GM18517 (cell line): ENCODE data around the gene CPSF4.
"Not testable (repeated sequence)": the region's sequence is repeated elsewhere in the genome, so short reads cannot be mapped to it uniquely, and the experiment has no call there.

Source experiments
- ATAC-seq: cut with Tn5 transposase; IDR thresholded peaks from one replicate; pipeline ENCODE4 v1.9.1; 2021; ENCODE audit warnings: mild to moderate bottlenecking, moderate library complexity; ENCODE audit not compliant: unreplicated experiment

CPSF4 gene

DNA sequence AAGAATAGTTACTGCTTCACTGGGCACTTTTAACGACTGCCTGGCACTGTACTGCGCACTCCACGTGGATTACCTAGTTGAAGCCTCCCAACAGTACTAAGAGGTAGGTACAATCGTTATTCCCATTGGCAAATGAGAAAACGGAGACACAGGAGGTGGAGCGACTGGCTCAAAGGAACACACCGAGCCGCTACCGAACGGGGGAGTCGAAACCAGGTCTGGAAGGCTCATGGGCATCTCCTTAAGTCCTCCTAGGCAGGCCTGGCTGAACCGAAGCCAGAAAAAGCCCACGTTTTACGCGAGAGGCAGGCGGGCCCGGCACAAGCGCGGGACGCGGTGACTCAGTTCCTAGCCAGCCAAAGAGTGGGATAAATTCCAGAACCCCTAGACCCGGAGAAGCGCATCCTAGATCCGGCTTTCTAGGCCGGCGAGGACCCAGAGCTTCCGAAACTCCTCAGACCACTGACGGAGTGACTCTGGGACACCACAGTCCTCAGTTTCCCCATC lies 30.8 kb upstream of the CPSF4 start:
- peak; percentile 6 for ATAC-seq

DNA sequence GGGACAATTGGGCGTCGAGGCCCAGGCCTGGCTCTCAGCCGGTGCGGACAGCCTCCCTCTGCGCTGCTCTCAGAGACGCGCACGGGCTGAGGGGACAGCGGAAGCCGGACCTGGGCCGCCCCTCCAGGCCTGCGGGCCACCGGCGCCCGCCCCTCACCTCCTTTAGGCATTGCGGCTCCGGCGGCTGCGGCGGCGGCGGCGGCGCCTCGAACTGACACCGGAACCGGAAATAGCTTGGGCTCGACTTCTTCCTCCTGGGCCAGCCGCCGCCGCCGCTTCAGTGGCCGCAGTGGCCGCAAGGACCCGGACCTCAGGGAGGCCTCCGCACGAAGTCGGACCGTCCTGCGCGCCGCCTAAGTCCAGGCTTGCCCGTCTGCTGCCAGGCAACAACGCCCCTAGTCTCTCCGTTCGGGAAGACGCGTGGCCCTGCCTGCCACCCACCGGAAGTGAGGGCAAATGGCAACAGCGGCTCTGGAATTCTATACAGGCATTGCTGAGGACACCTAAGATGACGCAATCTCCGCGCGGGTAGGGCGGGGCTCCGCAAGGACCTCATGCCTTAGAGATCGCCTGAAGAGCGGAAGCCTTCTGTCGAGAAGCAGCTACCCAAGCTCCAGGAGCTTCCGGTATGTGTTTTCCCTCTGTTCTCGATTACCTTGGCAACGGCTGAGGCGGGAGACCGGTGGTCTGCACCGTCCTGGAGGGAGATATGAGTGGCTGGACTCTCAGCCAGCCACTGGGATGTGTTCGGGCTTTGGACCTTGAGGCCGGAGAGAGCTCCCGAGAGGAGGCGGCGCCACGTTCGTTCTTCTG lies 30.2 kb upstream of the CPSF4 start, which contains the start of the genes BUD31 and PDAP1:
Gene BUD31 (plus strand): TSS at position 591 of the 813 bp plus-strand sequence. CDS start 2,124 bp downstream, outside the sequence.
Gene PDAP1 (minus strand): TSS at position 219 of the 813 bp plus-strand sequence. CDS start 49 bp downstream, at position 170.
- ATAC-seq: peak; percentile 80

DNA sequence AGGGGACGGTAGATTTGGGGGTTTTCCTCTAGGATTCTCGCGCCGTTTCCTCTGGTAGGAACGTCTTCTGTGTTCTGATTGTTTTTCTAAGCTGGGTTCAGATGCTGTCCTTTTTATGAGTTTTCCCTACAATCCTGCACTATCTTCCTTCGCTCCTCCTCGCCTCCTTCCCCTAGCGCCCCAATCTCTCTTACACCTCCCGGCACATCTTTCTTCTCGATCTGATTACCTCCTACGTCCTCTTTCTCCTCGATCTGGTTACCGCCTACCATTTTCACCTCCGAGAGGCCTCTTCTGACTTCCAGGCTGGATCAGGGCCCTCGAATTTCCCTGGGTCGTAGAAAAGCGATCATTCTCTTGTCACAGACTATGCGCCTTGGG lies 29.6 kb upstream of the CPSF4 start:
- ATAC-seq: no peak

- no peak for ATAC-seq
Measured at GRCh38 chr7:99409806-99410205, 28.9 kb upstream of the CPSF4 start.

DNA sequence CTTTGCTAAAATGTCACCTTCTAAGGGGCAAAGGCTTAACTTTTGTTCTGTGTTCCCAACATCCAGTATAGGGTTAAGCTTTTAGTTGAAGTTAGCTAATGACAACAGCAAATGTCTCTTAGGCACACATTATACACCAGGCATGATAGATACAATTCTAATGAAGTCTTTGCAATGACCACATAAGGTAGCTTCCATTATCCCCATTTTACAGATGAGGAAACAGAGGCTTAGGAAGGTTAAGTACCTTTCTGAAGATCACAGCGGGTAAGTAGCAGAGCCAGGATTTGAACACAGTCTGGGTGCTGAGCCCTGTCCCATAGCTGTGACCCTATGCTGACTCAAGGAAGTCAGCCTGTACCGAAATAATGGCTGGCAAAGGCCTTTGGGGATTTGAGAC lies 28.1 kb upstream of the CPSF4 start:
- ATAC-seq: no peak

DNA sequence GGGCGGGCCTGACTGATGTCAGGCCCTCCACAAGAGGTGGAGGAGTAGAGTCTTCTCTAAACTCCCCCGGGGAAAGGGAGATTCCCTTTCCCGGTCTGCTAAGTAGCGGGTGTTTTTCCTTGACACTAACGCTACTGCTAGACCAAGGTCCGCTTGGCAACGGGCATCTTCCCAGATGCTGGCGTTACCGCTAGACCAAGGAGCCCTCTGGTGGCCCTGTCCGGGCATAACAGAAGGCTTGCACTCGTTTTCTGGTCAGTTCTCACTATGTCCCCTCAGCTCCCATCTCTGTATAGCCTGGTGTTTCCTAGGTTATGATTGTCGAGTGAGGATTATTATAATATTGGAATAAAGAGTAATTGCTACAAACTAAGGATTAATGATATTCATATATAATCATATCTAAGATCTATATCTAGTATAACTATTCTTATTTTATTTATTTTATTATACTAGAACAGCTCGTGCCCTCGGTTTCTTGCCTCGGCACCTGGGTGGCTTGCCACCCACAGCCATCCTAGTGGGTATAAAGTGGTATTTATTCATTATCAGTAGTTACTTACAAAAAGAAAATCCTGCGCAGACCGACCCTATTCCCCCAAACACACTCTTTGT lies 23.1 kb upstream of the CPSF4 start:
- not testable (repeated sequence) for ATAC-seq

DNA sequence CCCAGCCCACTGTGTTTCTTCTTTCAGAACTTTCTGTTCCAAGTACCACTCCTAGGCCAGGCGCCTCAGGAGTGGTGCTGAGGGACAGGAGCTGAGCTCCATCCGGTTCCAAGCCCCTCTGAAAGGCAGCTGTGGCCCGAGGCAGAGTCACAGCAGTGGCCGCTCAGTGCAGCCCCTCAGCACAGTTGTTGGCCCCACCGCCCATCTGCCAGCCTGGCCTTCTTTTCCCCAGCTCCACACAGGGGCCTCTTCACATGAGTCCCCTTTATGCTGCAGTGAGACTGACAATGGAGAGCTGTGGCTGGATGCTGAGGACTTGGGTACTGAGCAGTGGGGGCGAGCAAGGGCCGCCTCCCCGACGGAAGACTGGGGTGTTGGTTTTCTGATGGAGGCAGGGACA lies 20.5 kb upstream of the CPSF4 start:
- ATAC-seq: no peak

DNA sequence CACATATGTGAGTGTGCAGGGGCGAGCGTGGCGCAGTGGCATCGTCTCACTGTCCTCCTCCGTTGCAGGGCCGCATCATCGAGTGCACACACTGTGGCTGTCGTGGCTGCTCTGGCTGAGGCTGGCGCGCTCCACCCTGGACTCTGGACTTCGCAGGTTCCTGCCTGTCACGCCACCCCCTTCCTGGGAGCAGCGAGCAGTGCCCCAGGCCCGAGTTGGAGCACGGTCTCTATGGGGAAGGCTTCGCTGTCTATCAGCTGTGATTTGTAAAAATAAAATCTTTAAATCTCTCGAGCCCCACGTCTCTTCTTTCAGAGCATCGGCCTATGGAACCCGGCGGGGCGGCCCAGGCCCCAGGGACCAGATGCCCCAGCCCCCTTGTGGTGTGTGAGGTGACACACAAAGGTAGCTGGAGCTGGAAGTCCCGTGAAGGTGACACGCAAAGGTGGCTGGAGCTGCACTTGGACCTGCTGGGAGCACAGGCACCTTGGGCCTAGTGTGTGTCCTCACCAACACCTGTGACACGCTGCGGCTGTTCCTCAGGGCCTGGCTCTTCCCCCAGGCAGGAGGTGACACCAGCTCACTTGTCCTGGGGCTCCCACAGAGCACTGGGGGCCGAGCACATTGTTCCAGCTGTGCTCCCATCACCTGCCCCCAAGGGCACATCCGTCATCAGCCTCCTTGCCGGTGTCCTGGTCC lies 19.3 kb upstream of the CPSF4 start:
- ATAC-seq: no peak

DNA sequence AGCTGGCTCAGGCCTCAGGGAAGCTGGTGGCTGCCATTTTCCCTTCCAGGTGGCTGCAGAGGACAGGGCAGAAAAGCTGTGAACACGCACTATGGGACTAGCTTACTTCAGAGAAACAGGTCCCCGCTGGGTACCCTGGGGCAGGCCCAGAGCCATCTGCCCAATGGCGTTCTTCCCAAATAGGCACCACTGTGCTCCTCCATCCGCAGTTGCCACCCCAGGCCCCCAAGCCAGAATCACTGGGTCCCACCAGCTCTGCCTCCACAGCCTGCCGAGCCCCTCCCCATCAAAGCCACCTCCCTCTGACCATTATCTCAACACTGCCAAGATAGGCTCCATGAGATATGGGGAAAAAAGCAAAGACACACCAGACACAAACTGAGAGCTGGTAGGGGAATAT lies 18.5 kb upstream of the CPSF4 start:
- no peak for ATAC-seq

GRCh38 chr7:99420986-99421385 lies 17.8 kb upstream of the CPSF4 start:
- no peak for ATAC-seq

DNA sequence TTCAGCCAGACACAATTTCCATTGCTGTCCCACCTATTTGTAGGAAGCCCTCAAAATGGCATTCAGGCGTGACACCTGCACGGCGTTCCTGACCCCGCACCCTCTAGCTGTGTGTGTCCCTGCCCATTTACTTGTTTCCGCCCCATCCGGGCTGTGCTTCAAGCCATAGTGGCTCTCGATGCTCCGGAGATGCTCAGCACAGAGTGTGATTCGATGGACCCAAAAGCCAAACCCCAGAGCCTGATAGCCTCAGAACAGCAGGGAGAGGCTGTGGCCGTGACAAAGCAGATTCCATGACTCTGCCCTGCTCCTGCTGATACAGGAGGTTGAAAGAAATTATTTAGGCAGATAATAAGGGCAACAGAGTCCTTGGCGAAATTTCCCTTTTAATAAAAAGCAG lies 16.6 kb upstream of the CPSF4 start:
- ATAC-seq: no peak

GRCh38 chr7:99422625-99423024 lies 16.1 kb upstream of the CPSF4 start:
- ATAC-seq: no peak

- no peak for ATAC-seq
Measured at GRCh38 chr7:99424932-99425730, 13.6 kb upstream of the CPSF4 start.

DNA sequence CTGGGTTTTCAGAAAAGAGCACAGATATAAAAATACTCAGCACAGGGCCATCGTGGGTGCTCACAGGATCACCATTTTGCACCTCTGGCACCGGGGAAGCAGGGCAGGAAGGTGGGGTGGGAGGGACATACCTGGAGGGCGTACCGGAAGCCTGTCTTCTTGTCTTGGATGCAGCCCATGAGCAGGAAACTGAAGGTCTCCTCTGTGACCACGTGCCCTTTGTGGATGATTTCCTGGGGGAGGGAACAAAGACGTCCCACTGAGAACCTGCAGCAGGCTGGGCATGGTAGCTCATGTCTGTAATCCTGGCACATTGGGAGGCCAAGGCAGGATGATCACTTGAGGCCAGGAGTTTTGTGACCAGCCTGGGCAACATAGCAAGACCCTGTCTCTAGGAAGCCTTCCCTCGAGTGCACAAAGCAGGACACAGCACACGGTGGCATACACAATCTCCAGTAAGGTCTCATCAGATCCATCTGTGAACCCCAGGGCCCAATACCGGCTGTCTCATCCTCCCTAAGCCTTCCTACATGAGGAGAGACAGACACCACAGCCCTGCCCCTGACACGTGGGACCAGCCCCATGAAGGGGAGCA lies 9.7 kb upstream of the CPSF4 start:
- no peak for ATAC-seq

GRCh38 chr7:99429756-99430155 lies 9.0 kb upstream of the CPSF4 start:
- ATAC-seq: no peak

DNA sequence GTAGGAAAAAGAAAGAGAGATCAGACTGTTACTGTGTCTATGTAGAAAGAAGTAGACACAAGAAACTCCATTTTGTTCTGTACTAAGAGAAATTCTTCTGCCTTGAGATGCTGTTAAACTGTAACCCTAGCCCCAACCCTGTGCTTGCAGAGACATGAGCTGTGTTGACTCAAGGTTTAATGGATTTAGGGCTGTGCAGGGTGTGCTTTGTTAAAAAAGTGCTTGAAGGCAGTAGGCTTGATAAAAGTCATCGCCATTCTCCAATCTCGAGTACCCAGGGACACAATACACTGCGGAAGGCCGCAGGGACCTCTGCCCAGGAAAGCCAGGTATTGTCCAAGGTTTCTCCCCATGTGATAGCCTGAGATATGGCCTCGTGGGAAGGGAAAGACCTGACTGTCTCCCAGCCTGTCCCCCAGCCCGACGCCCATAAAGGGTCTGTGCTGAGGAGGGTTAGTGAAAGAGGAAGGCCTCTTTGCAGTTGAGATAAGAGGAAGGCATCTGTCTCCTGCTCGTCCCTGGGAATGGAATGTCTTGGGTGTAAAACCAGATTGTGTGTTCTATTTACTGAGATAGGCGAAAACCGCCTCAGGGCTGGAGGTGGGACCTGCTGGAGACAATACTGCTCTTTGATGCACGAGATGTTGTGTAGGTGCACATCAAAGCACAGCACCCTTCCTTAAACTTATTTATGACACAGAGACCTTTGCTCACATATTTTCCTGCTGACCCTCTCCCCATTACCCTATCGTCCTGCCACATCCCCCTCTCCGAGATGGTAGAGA lies 6.8 kb upstream of the CPSF4 start:
- ATAC-seq: not testable (repeated sequence)

- ATAC-seq: no peak
Measured at GRCh38 chr7:99433158-99433557, 5.6 kb upstream of the CPSF4 start.

- ATAC-seq: no peak
Measured at GRCh38 chr7:99437946-99438572, 684 bp upstream of the CPSF4 start.

- no peak for ATAC-seq
Measured at GRCh38 chr7:99440195-99440594, 1.5 kb downstream of the CPSF4 start.
